HCT116 (cell line): ENCODE results near the gene SMAD9. TPM values are rescaled to one million over a fixed set of nuclear protein-coding genes. Genes with fewer than 3 reads are reported as not detected.

Source experiments
- ATAC-seq: fragments of 200-7000 bp; cut with Tn5 transposase; 2 replicates; pipeline ENCODE4 v1.9.1; 2020; ENCODE audit warnings: mild to moderate bottlenecking, moderate library complexity
- BruUV-seq: library from RNA; stranded (reverse); fragments of 400-500 nt; replicated peaks from 2 replicates; lab custom pipeline; 2021; lab: Mats Ljungman, UMichigan
- CTCF ChIA-PET: fragments of 300-600 bp; sonication (Branson Sonifier 250); formaldehyde crosslinking; loops from one replicate; lab custom pipeline; 2021; ENCODE audit warnings: antibody characterized with exemption; lab: Charles Lee
- POLR2A ChIA-PET: fragments of 300-600, 350-600 bp; sonication (Branson Sonifier 250); formaldehyde crosslinking; loops from one replicate; lab custom pipeline; 2021; ENCODE audit warnings: antibody characterized with exemption; lab: Charles Lee
- RAD21 ChIA-PET, 2 experiments: fragments of 300-600 bp; sonication (Branson Sonifier 250); formaldehyde crosslinking; loops; one replicate each; lab custom pipeline; 2023; ENCODE audit warnings: low total read pairs in 2 of 2; ENCODE audit not compliant: uncharacterized antibody in 2 of 2, unreplicated experiment in 2 of 2, low non-redundant PET in 1 of 2; lab: Charles Lee
- DNase-seq: peaks from one replicate; pipeline ENCODE4 v3.0.0-alpha.2; 2010; ENCODE audit warnings: low read depth, low spot score
- H2AFZ ChIP-seq: fragments of 200-600 bp; shearing (Covaris generic), sonication (generic); 2 replicates; pipeline ENCODE4 v1.6.1; 2017; ENCODE audit warnings: low read depth, mixed run types, mixed read lengths, antibody characterized with exemption, low read length; ENCODE audit not compliant: poor library complexity, severe bottlenecking
- H3K27ac ChIP-seq: 2 replicates; pipeline ENCODE4 v1.5.1; 2012; ENCODE audit warnings: low read depth, low read length
- H3K27me3 ChIP-seq: fragments of 200-600 bp; sonication (generic); 2 replicates; pipeline ENCODE4 v1.6.1; 2016; ENCODE audit warnings: mixed run types, low read length, mixed read lengths; ENCODE audit not compliant: insufficient read depth
- H3K36me3 ChIP-seq, 2 experiments: fragments of 200-500 bp in 1 of 2; fragments of 200-600 bp in 1 of 2; sonication (Bioruptor generic) in 1 of 2; sonication (generic) in 1 of 2; 2 replicates each; pipeline versions ENCODE4 v1.5.1 to v1.6.1; 2014 to 2016; ENCODE audit warnings: low read length in 2 of 2, inconsistent platforms in 1 of 2, mixed read lengths in 1 of 2, mixed run types in 1 of 2; ENCODE audit not compliant: insufficient read depth in 2 of 2, control insufficient read depth in 1 of 2
- H3K4me1 ChIP-seq, 2 experiments: fragments of 200-600 bp in 1 of 2; sonication (generic) in 1 of 2; 2 replicates each; pipeline versions ENCODE4 v1.5.1 to v1.6.1; 2012 to 2017; ENCODE audit warnings: low read length in 2 of 2, inconsistent platforms in 1 of 2, mild to moderate bottlenecking in 1 of 2, mixed read lengths in 1 of 2, mixed run types in 1 of 2, moderate library complexity in 1 of 2; ENCODE audit not compliant: insufficient read depth in 2 of 2, control insufficient read depth in 1 of 2
- H3K4me2 ChIP-seq: fragments of 200-600 bp; sonication (generic); 2 replicates; pipeline ENCODE4 v1.6.1; 2017; ENCODE audit warnings: mixed run types, low read length, mixed read lengths
- H3K4me3 ChIP-seq, 2 experiments: fragments of 200-600 bp in 1 of 2; sonication (generic) in 1 of 2; replicated peaks in 1 of 2; 2 replicates each; pipeline ENCODE4 v1.5.1; 2011 to 2016; ENCODE audit warnings: low read length in 2 of 2, control low read depth in 1 of 2, low read depth in 1 of 2, mild to moderate bottlenecking in 1 of 2, mixed read lengths in 1 of 2, mixed run types in 1 of 2
- H3K79me2 ChIP-seq: fragments of 200-600 bp; sonication (generic); 2 replicates; pipeline ENCODE4 v1.6.1; 2017; ENCODE audit warnings: mild to moderate bottlenecking, mixed run types, low read length, moderate library complexity, mixed read lengths; ENCODE audit not compliant: insufficient read depth
- H3K9ac ChIP-seq: fragments of 200-600 bp; sonication (generic); 2 replicates; pipeline ENCODE4 v1.6.1; 2016; ENCODE audit warnings: low read length, mixed read lengths
- H3K9me2 ChIP-seq: fragments of 200-600 bp; sonication (generic), shearing (Covaris generic); 2 replicates; pipeline ENCODE4 v1.6.1; 2017; ENCODE audit warnings: mixed run types, mild to moderate bottlenecking, moderate library complexity; ENCODE audit not compliant: insufficient read depth
- H3K9me3 ChIP-seq, 2 experiments: fragments of 200-500 bp in 1 of 2; fragments of 200-600 bp in 1 of 2; sonication (Bioruptor generic) in 1 of 2; sonication (generic) in 1 of 2; 2 replicates each; pipeline ENCODE4 v1.6.1; 2014 to 2017; ENCODE audit warnings: low read length in 2 of 2, mixed read lengths in 2 of 2, inconsistent platforms in 1 of 2, low read depth in 1 of 2, mild to moderate bottlenecking in 1 of 2, mixed run types in 1 of 2, moderate library complexity in 1 of 2; ENCODE audit not compliant: control insufficient read depth in 1 of 2, insufficient read depth in 1 of 2
- H4K20me1 ChIP-seq: fragments of 200-600 bp; sonication (generic), shearing (Covaris generic); 2 replicates; pipeline ENCODE4 v1.6.1; 2017; ENCODE audit warnings: mixed run types, mild to moderate bottlenecking, moderate library complexity; ENCODE audit not compliant: insufficient read depth
- ATF3 ChIP-seq: IDR thresholded peaks from 2 replicates; pipeline ENCODE4 v1.6.1; 2012
- CBX3 ChIP-seq: IDR thresholded peaks from 2 replicates; pipeline ENCODE4 v1.6.1; 2012; ENCODE audit warnings: low read depth
- CEBPB ChIP-seq: IDR thresholded peaks from 2 replicates; pipeline ENCODE4 v1.6.1; 2012; ENCODE audit warnings: low read depth
- EGR1 ChIP-seq: IDR thresholded peaks from 2 replicates; pipeline ENCODE4 v1.6.1; 2012; ENCODE audit warnings: low read depth
- ELF1 ChIP-seq: IDR thresholded peaks from 2 replicates; pipeline ENCODE4 v1.6.1; 2012; ENCODE audit warnings: low read depth, borderline replicate concordance
- EZH2phosphoT487 ChIP-seq: fragments of 200-600 bp; IDR thresholded peaks from 2 replicates; pipeline ENCODE4 v1.6.1; 2018; ENCODE audit warnings: antibody characterized with exemption, borderline replicate concordance
- JUND ChIP-seq: IDR thresholded peaks from 2 replicates; pipeline ENCODE4 v1.6.1; 2012
- MAX ChIP-seq: IDR thresholded peaks from 2 replicates; pipeline ENCODE4 v1.6.1; 2012
- POLR2A ChIP-seq: IDR thresholded peaks from 2 replicates; pipeline ENCODE4 v1.7.0; 2011; ENCODE audit warnings: borderline replicate concordance; ENCODE audit not compliant: insufficient read depth, insufficient read length; ENCODE audit errors: extremely low read depth
- POLR2AphosphoS5 ChIP-seq: IDR thresholded peaks from 2 replicates; pipeline ENCODE4 v1.6.1; 2011; ENCODE audit warnings: mild to moderate bottlenecking, low read depth, low read length, moderate library complexity
- SIN3A ChIP-seq: IDR thresholded peaks from 2 replicates; pipeline ENCODE4 v1.6.1; 2012; ENCODE audit warnings: low read depth
- SP1 ChIP-seq: IDR thresholded peaks from 2 replicates; pipeline ENCODE4 v1.6.1; 2012; ENCODE audit warnings: low read depth
- SRF ChIP-seq: IDR thresholded peaks from 2 replicates; pipeline ENCODE4 v1.6.1; 2012; ENCODE audit warnings: low read depth
- TCF7L2 ChIP-seq: IDR thresholded peaks from 2 replicates; pipeline ENCODE4 v1.7.0; 2011; ENCODE audit warnings: borderline replicate concordance, inconsistent platforms; ENCODE audit not compliant: insufficient read depth, insufficient read length; ENCODE audit errors: extremely low read depth
- YY1 ChIP-seq: IDR thresholded peaks from 2 replicates; pipeline ENCODE4 v1.6.1; 2011; ENCODE audit warnings: low read length, low read depth, moderate library complexity, mild to moderate bottlenecking; ENCODE audit not compliant: insufficient replicate concordance; ENCODE audit errors: extremely low read depth
- ZBTB33 ChIP-seq: IDR thresholded peaks from 2 replicates; pipeline ENCODE4 v1.6.1; 2011; ENCODE audit warnings: mild to moderate bottlenecking, low read length, moderate library complexity; ENCODE audit not compliant: insufficient replicate concordance; ENCODE audit errors: extremely low read depth
- ZFX ChIP-seq: fragments of 450-650 bp; IDR thresholded peaks from 2 replicates; pipeline ENCODE4 v1.6.1; 2017
- ZNF274 ChIP-seq: fragments of 200-500 bp; sonication (Bioruptor generic); IDR thresholded peaks from 2 replicates; pipeline ENCODE4 v1.6.1; 2014; ENCODE audit warnings: mild to moderate bottlenecking, low read depth, low read length, inconsistent platforms
- intact Hi-C: fragments of 100-400 bp; cut with micrococcal nuclease; formaldehyde crosslinking; loops from 2 replicates; pipeline ENCODE4 v1.10.0; 2022
- total RNA-seq: library from RNA; stranded (reverse); gene quantifications from one replicate; pipeline ENCODE4 v1.2.1, GENCODE V29; 2021; ENCODE audit not compliant: unreplicated experiment

SMAD9 gene
- total RNA-seq, 1 experiment from 2014 or later: 4.3 TPM

GRCh38 chr13:36837354-36838092, 82.5 kb downstream of the SMAD9 start:
- H3K27ac ChIP-seq: no peak overlapping the region
- DNase-seq (no peak), ATAC-seq (no peak)
- no peaks in the 10 kb centered on the region for H3K9me2 ChIP-seq
- no peaks in the 10 kb centered on the region for H3K79me2 ChIP-seq
- RAD21 ChIA-PET: no interaction called here
- H4K20me1 ChIP-seq: no peaks in the 10 kb centered on the region
- H3K4me2 ChIP-seq: no peak overlapping the region
- intact Hi-C loops: no loop called here
- no peaks in the 10 kb centered on the region for H3K9me3 ChIP-seq
- BruUV-seq: no TSS peak
- CTCF ChIA-PET: no interaction called here
- no peak overlapping the region for H2AFZ ChIP-seq
- POLR2A ChIA-PET: no interaction called here
- no peaks in the 10 kb centered on the region for H3K27me3 ChIP-seq
- H3K4me3 ChIP-seq: no peak overlapping the region
- no peak overlapping the region for H3K9ac ChIP-seq
- TF ChIP-seq CEBPB (no peak), CBX3 (no peak), POLR2AphosphoS5 (no peak), SIN3A (no peak), EZH2phosphoT487 (no peak), EGR1 (no peak), ZNF274 (no peak), ZFX (no peak), SP1 (no peak), TCF7L2 (no peak), JUND (no peak), MAX (no peak)
- H3K4me1 ChIP-seq: no peaks in the 10 kb centered on the region
- H3K36me3 ChIP-seq: no peaks in the 10 kb centered on the region

DNA sequence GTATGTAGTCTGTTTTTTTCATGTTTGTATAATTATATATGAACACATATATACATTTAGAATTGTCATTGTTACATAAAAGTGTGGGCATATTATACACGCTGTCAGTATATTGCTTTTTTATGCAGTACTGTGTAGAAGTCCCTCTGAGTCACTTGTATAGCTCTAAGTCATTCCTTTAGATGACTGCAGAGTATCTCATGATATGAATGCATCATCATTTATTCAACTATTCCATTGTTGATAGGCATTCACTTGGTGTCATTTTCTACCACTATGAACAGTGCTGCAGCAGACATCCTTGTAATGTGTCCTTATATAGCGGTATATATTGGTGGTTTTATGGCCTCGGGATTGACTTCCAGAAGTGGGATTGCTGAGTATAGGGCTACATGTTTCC, 85.7 kb downstream of the SMAD9 start:
- no peak for ATAC-seq

More for the DNA sequence above, 85.7 kb downstream of the SMAD9 start:
- H3K9ac ChIP-seq: no peak overlapping the region
- ChIA-PET RAD21 (no interaction called here), POLR2A (no interaction called here), CTCF (no interaction called here)
- no peak overlapping the region for H2AFZ ChIP-seq
- no peak overlapping the region for H3K27ac ChIP-seq
- H3K4me3 ChIP-seq: no peak overlapping the region
- no peak for TF ChIP-seq ATF3
- TF ChIP-seq ELF1: no peak
- TF ChIP-seq ZBTB33: no peak
- TF ChIP-seq POLR2A: no peak
- TF ChIP-seq TCF7L2: no peak
- TF ChIP-seq SRF: no peak
- TF ChIP-seq SIN3A: no peak
- TF ChIP-seq EGR1: no peak
- no peak for TF ChIP-seq JUND
- no peak for TF ChIP-seq POLR2AphosphoS5
- TF ChIP-seq SP1: no peak
- no peak for TF ChIP-seq YY1
- no peak for TF ChIP-seq CEBPB
- BruUV-seq: no TSS peak
- no peaks in the 10 kb centered on the region for H4K20me1 ChIP-seq
- intact Hi-C loops: no loop called here
- H3K9me3 ChIP-seq: no peaks in the 10 kb centered on the region
- H3K9me2 ChIP-seq: no peaks in the 10 kb centered on the region
- H3K27me3 ChIP-seq: no peaks in the 10 kb centered on the region
- H3K36me3 ChIP-seq: no peaks in the 10 kb centered on the region
- H3K4me1 ChIP-seq: no peaks in the 10 kb centered on the region
- no peak overlapping the region for H3K4me2 ChIP-seq
- H3K79me2 ChIP-seq: no peaks in the 10 kb centered on the region
- no peak for DNase-seq
